ENCODE data around the gene MAGEE2.
"Not testable (repeated sequence)": the region's sequence is repeated elsewhere in the genome, so short reads cannot be mapped to it uniquely, and the experiment has no call there.

MAGEE2 gene

GRCh38 chrX:75784680-75785491 lies at the start of gene MAGEE2:
TSS of gene MAGEE2 (minus strand) at chrX:75785254. CDS start at chrX:75785051, 203 bp downstream.
- no peaks in the 10 kb centered on the region for H3K4me1 ChIP-seq (ENCODE audit: control insufficient read depth, insufficient read depth, low read length)
- no peak within 1 kb of the TSS for H3K9ac ChIP-seq (ENCODE audit: low read depth, low read length)
- H3K27me3 ChIP-seq (ENCODE audit: control insufficient read depth, insufficient read depth, low read length) = no peaks in the 10 kb centered on the region
- no peak within 1 kb of the TSS for H3K4me3 ChIP-seq (ENCODE audit: low read depth, low read length)
- no peaks in the 10 kb centered on the region for H3K36me3 ChIP-seq (ENCODE audit: control insufficient read depth, insufficient read depth, low read length)
- H3K27ac ChIP-seq (ENCODE audit: low read depth, low read length) = no peak within 1 kb of the TSS
- peaks cover 55% of the 10 kb centered on the region for H3K9me3 ChIP-seq (ENCODE audit: control insufficient read depth, insufficient read depth, low read length)

GRCh38 chrX:75786290-75786689 lies 1.2 kb upstream of the MAGEE2 start:
- peaks cover 62% of the 10 kb centered on the region for H3K9me3 ChIP-seq (ENCODE audit: control insufficient read depth, insufficient read depth, low read length)
- no peaks in the 10 kb centered on the region for H3K36me3 ChIP-seq (ENCODE audit: control insufficient read depth, insufficient read depth, low read length)
- H3K4me1 ChIP-seq (ENCODE audit: control insufficient read depth, insufficient read depth, low read length) = no peaks in the 10 kb centered on the region
- no peaks in the 10 kb centered on the region for H3K27me3 ChIP-seq (ENCODE audit: control insufficient read depth, insufficient read depth, low read length)
- H3K4me3 ChIP-seq (ENCODE audit: low read depth, low read length) = no peak overlapping the region
- no peak overlapping the region for H3K9ac ChIP-seq (ENCODE audit: low read depth, low read length)
- H3K27ac ChIP-seq (ENCODE audit: low read depth, low read length) = no peak overlapping the region

- no peak overlapping the region for H3K9ac ChIP-seq (ENCODE audit: low read depth, low read length)
- peaks cover 57% of the 10 kb centered on the region for H3K9me3 ChIP-seq (ENCODE audit: control insufficient read depth, insufficient read depth, low read length)
- H3K4me3 ChIP-seq (ENCODE audit: low read depth, low read length) = no peak overlapping the region
- no peaks in the 10 kb centered on the region for H3K4me1 ChIP-seq (ENCODE audit: control insufficient read depth, insufficient read depth, low read length)
- no peaks in the 10 kb centered on the region for H3K36me3 ChIP-seq (ENCODE audit: control insufficient read depth, insufficient read depth, low read length)
- no peaks in the 10 kb centered on the region for H3K27me3 ChIP-seq (ENCODE audit: control insufficient read depth, insufficient read depth, low read length)
- H3K27ac ChIP-seq (ENCODE audit: low read depth, low read length) = no peak overlapping the region
These were observed 3.4 kb downstream of the MAGEE2 start for GRCh38 chrX:75781611-75782010.

- H3K36me3 ChIP-seq (ENCODE audit: control insufficient read depth, insufficient read depth, low read length); H3K27ac ChIP-seq (ENCODE audit: low read depth, low read length); H3K27me3 ChIP-seq (ENCODE audit: control insufficient read depth, insufficient read depth, low read length); H3K4me3 ChIP-seq (ENCODE audit: low read depth, low read length); H3K9ac ChIP-seq (ENCODE audit: low read depth, low read length); H3K4me1 ChIP-seq (ENCODE audit: control insufficient read depth, insufficient read depth, low read length): not testable (repeated sequence)
- H3K9me3 ChIP-seq (ENCODE audit: control insufficient read depth, insufficient read depth, low read length) = peaks cover 56% of the 10 kb centered on the region
These were observed 17.0 kb downstream of the MAGEE2 start for GRCh38 chrX:75768063-75768462.

GRCh38 chrX:75748431-75748830 lies 36.6 kb downstream of the MAGEE2 start:
- H3K4me1 ChIP-seq (ENCODE audit: control insufficient read depth, insufficient read depth, low read length) = no peaks in the 10 kb centered on the region
- H3K9me3 ChIP-seq (ENCODE audit: control insufficient read depth, insufficient read depth, low read length) = peaks cover 82% of the 10 kb centered on the region
- no peak overlapping the region for H3K4me3 ChIP-seq (ENCODE audit: low read depth, low read length)
- no peak overlapping the region for H3K27ac ChIP-seq (ENCODE audit: low read depth, low read length)
- no peaks in the 10 kb centered on the region for H3K27me3 ChIP-seq (ENCODE audit: control insufficient read depth, insufficient read depth, low read length)
- no peak overlapping the region for H3K9ac ChIP-seq (ENCODE audit: low read depth, low read length)
- H3K36me3 ChIP-seq (ENCODE audit: control insufficient read depth, insufficient read depth, low read length) = no peaks in the 10 kb centered on the region

- no peak overlapping the region; the same call in 1 of the 2 replicates for H3K9ac ChIP-seq (ENCODE audit: low read depth, low read length)
- H3K27ac ChIP-seq (ENCODE audit: low read depth, low read length) = no peak overlapping the region
- peaks cover 85% of the 10 kb centered on the region for H3K9me3 ChIP-seq (ENCODE audit: control insufficient read depth, insufficient read depth, low read length)
- H3K36me3 ChIP-seq (ENCODE audit: control insufficient read depth, insufficient read depth, low read length) = no peaks in the 10 kb centered on the region
- H3K4me1 ChIP-seq (ENCODE audit: control insufficient read depth, insufficient read depth, low read length) = no peaks in the 10 kb centered on the region
- H3K27me3 ChIP-seq (ENCODE audit: control insufficient read depth, insufficient read depth, low read length) = no peaks in the 10 kb centered on the region
- peak overlapping the region; percentile 71 for H3K4me3 ChIP-seq (ENCODE audit: low read depth, low read length)
These were observed 38.0 kb downstream of the MAGEE2 start for GRCh38 chrX:75746891-75747639.

All from HUES48 (cell line).